ENCODE results near the gene ROBO1. TPM values are rescaled to one million over a fixed set of nuclear protein-coding genes. Genes with fewer than 3 reads are reported as not detected.
"Not testable (repeated sequence)": the region's sequence is repeated elsewhere in the genome, so short reads cannot be mapped to it uniquely, and the experiment has no call there.

The ROBO1 gene
- total RNA-seq, 1 donor from 2014 or later, result 66.5 TPM

- peaks cover 19% of the 10 kb centered on the region for H3K4me1 ChIP-seq
- intact Hi-C loops (cut with DNase I), result no loop called here
- H3K4me3 ChIP-seq, result no peak overlapping the region
- no peaks in the 10 kb centered on the region for H3K27me3 ChIP-seq
- H3K9me3 ChIP-seq, result no peaks in the 10 kb centered on the region
- no peak for TF ChIP-seq POLR2AphosphoS5 (IDR thresholded peaks at IDR 0.05; ENCODE audit: insufficient read depth in 1 of 2, low read depth in 1 of 2)
- no peak for DNase-seq (ENCODE audit: extremely low spot score in 2 of 2)
- H3K27ac ChIP-seq, result no peak overlapping the region
- no peaks in the 10 kb centered on the region for H3K36me3 ChIP-seq
Measured at GRCh38 chr3:78724859-78725258, 1042.9 kb downstream of the ROBO1 start.

- intact Hi-C loops (cut with DNase I); H3K4me3 ChIP-seq; H3K9me3 ChIP-seq; H3K27ac ChIP-seq; DNase-seq (ENCODE audit: extremely low spot score in 2 of 2); H3K36me3 ChIP-seq; H3K27me3 ChIP-seq: not testable (repeated sequence)
- peaks cover 19% of the 10 kb centered on the region for H3K4me1 ChIP-seq
Measured at GRCh38 chr3:78724364-78724763, 1043.4 kb downstream of the ROBO1 start.

- Histone ChIP-seq H3K27me3 (no peaks in the 10 kb centered on the region), H3K4me3 (no peak overlapping the region), H3K4me1 (peaks cover 10% of the 10 kb centered on the region), H3K36me3 (no peaks in the 10 kb centered on the region), H3K9me3 (no peaks in the 10 kb centered on the region), H3K27ac (no peak overlapping the region)
- DNase-seq (ENCODE audit: extremely low spot score in 2 of 2), result no peak
- intact Hi-C loops (cut with DNase I), result no loop called here
- no peak for TF ChIP-seq POLR2AphosphoS5 (IDR thresholded peaks at IDR 0.05; ENCODE audit: insufficient read depth in 1 of 2, low read depth in 1 of 2)
- no peak for TF ChIP-seq CTCF (IDR thresholded peaks at IDR 0.05)
- TF ChIP-seq POLR2A (IDR thresholded peaks at IDR 0.05), result no peak
Measured at GRCh38 chr3:78721771-78722543, 1045.8 kb downstream of the ROBO1 start.

- intact Hi-C loops (cut with DNase I), result no loop called here
- Histone ChIP-seq H3K4me1 (no peaks in the 10 kb centered on the region), H3K4me3 (no peak overlapping the region), H3K27ac (no peak overlapping the region), H3K9me3 (no peaks in the 10 kb centered on the region), H3K36me3 (no peaks in the 10 kb centered on the region), H3K27me3 (no peaks in the 10 kb centered on the region)
- TF ChIP-seq CTCF (IDR thresholded peaks at IDR 0.05), result no peak
- no peak for TF ChIP-seq POLR2A (IDR thresholded peaks at IDR 0.05)
- no peak for TF ChIP-seq POLR2AphosphoS5 (IDR thresholded peaks at IDR 0.05; ENCODE audit: insufficient read depth in 1 of 2, low read depth in 1 of 2)
- DNase-seq (ENCODE audit: extremely low spot score in 2 of 2), result no peak
Measured at GRCh38 chr3:78718707-78719106, 1049.1 kb downstream of the ROBO1 start.

GRCh38 chr3:78717041-78717440 lies 1050.8 kb downstream of the ROBO1 start:
- intact Hi-C loops (cut with DNase I), result no loop called here
- H3K4me3 ChIP-seq, result no peak overlapping the region
- H3K27ac ChIP-seq, result no peak overlapping the region
- H3K27me3 ChIP-seq, result no peaks in the 10 kb centered on the region
- no peaks in the 10 kb centered on the region for H3K4me1 ChIP-seq
- H3K9me3 ChIP-seq, result no peaks in the 10 kb centered on the region
- no peaks in the 10 kb centered on the region for H3K36me3 ChIP-seq
- DNase-seq (ENCODE audit: extremely low spot score in 2 of 2), result no peak
- TF ChIP-seq POLR2AphosphoS5 (IDR thresholded peaks at IDR 0.05; ENCODE audit: insufficient read depth in 1 of 2, low read depth in 1 of 2), result no peak

- Histone ChIP-seq H3K27ac (no peak overlapping the region), H3K36me3 (no peaks in the 10 kb centered on the region), H3K9me3 (no peaks in the 10 kb centered on the region), H3K4me3 (no peak overlapping the region), H3K27me3 (no peaks in the 10 kb centered on the region), H3K4me1 (no peaks in the 10 kb centered on the region)
- no peak for DNase-seq (ENCODE audit: extremely low spot score in 2 of 2)
- no peak for TF ChIP-seq CTCF (IDR thresholded peaks at IDR 0.05)
- no peak for TF ChIP-seq POLR2A (IDR thresholded peaks at IDR 0.05)
- no peak for TF ChIP-seq POLR2AphosphoS5 (IDR thresholded peaks at IDR 0.05; ENCODE audit: insufficient read depth in 1 of 2, low read depth in 1 of 2)
- intact Hi-C loops (cut with DNase I), result no loop called here
Measured at GRCh38 chr3:78712941-78713340, 1054.9 kb downstream of the ROBO1 start.

All from vagina (tissue), 2 donors.